ENCODE measurements around the gene SHISAL2A.
A peak's percentile ranks its signal among the peaks of the same experiment; 100 is the strongest.

Gene SHISAL2A

GRCh38 chr1:52654063-52654462 is 21.1 kb downstream of the SHISAL2A start:
- H3K4me3 ChIP-seq, result no peak overlapping the region
- H3K27me3 ChIP-seq, result no peaks in the 10 kb centered on the region
- H3K9me3 ChIP-seq, result no peaks in the 10 kb centered on the region
- no peak for TF ChIP-seq Cebpa-rat (IDR thresholded peaks at IDR 0.05)
- peaks cover 85% of the 10 kb centered on the region for H3K36me3 ChIP-seq
- H3K4me2 ChIP-seq, result no peak overlapping the region
- H3K4me1 ChIP-seq, result no peaks in the 10 kb centered on the region
- H4K20me1 ChIP-seq, result no peaks in the 10 kb centered on the region
- H3K9ac ChIP-seq, result no peak overlapping the region
- no peak overlapping the region for H3K27ac ChIP-seq

GRCh38 chr1:52657702-52658101 is 24.7 kb downstream of the SHISAL2A start:
- TF ChIP-seq Cebpa-rat (IDR thresholded peaks at IDR 0.05), result no peak
- Histone ChIP-seq H3K36me3 (peaks cover 79% of the 10 kb centered on the region), H3K4me1 (peaks cover 4% of the 10 kb centered on the region), H3K27me3 (no peaks in the 10 kb centered on the region), H3K9me3 (no peaks in the 10 kb centered on the region), H3K4me2 (no peak overlapping the region), H3K4me3 (no peak overlapping the region), H4K20me1 (no peaks in the 10 kb centered on the region), H3K27ac (no peak overlapping the region), H3K9ac (no peak overlapping the region)

- Histone ChIP-seq H3K4me3 (no peak overlapping the region), H3K9ac (no peak overlapping the region; the same call in 1 of the 2 replicates), H3K27me3 (no peaks in the 10 kb centered on the region), H3K4me1 (peaks cover 8% of the 10 kb centered on the region), H4K20me1 (no peaks in the 10 kb centered on the region), H3K9me3 (no peaks in the 10 kb centered on the region), H3K36me3 (peaks cover 71% of the 10 kb centered on the region), H3K4me2 (no peak overlapping the region), H3K27ac (no peak overlapping the region)
- no peak for TF ChIP-seq Cebpa-rat (IDR thresholded peaks at IDR 0.05)
Measured at GRCh38 chr1:52658795-52659194, 25.8 kb downstream of the SHISAL2A start.

- Histone ChIP-seq H3K27ac (no peak overlapping the region), H3K4me3 (no peak overlapping the region), H3K4me2 (no peak overlapping the region), H3K4me1 (peaks cover 8% of the 10 kb centered on the region), H3K27me3 (no peaks in the 10 kb centered on the region), H3K36me3 (peaks cover 65% of the 10 kb centered on the region), H3K9ac (no peak overlapping the region), H3K9me3 (no peaks in the 10 kb centered on the region), H4K20me1 (no peaks in the 10 kb centered on the region)
- TF ChIP-seq Cebpa-rat (IDR thresholded peaks at IDR 0.05), result no peak
Measured at GRCh38 chr1:52659356-52659755, 26.4 kb downstream of the SHISAL2A start.

GRCh38 chr1:52659851-52660596 is 27.1 kb downstream of the SHISAL2A start:
- Histone ChIP-seq H3K27ac (no peak overlapping the region), H4K20me1 (no peaks in the 10 kb centered on the region), H3K9ac (no peak overlapping the region), H3K9me3 (no peaks in the 10 kb centered on the region), H3K4me2 (no peak overlapping the region), H3K36me3 (peaks cover 60% of the 10 kb centered on the region), H3K4me1 (peaks cover 8% of the 10 kb centered on the region), H3K27me3 (no peaks in the 10 kb centered on the region), H3K4me3 (no peak overlapping the region)
- TF ChIP-seq Cebpa-rat (IDR thresholded peaks at IDR 0.05), result no peak

- Histone ChIP-seq H3K27ac (no peak overlapping the region), H3K4me2 (no peak overlapping the region), H3K4me3 (no peak overlapping the region), H3K27me3 (no peaks in the 10 kb centered on the region), H3K36me3 (peaks cover 53% of the 10 kb centered on the region), H3K9me3 (no peaks in the 10 kb centered on the region), H4K20me1 (no peaks in the 10 kb centered on the region), H3K4me1 (peaks cover 8% of the 10 kb centered on the region), H3K9ac (no peak overlapping the region)
- TF ChIP-seq Cebpa-rat (IDR thresholded peaks at IDR 0.05), result no peak
Measured at GRCh38 chr1:52660807-52661206, 27.8 kb downstream of the SHISAL2A start.

- H3K36me3 ChIP-seq, result peaks cover 41% of the 10 kb centered on the region
- peak overlapping the region; percentile 35; the same call in 1 of the 2 replicates for H3K27ac ChIP-seq
- no peaks in the 10 kb centered on the region for H3K9me3 ChIP-seq
- H3K27me3 ChIP-seq, result no peaks in the 10 kb centered on the region
- no peaks in the 10 kb centered on the region for H4K20me1 ChIP-seq
- H3K9ac ChIP-seq, result no peak overlapping the region
- peaks cover 8% of the 10 kb centered on the region for H3K4me1 ChIP-seq
- no peak overlapping the region for H3K4me2 ChIP-seq
- no peak overlapping the region for H3K4me3 ChIP-seq
- no peak for TF ChIP-seq Cebpa-rat (IDR thresholded peaks at IDR 0.05)
Measured at GRCh38 chr1:52662645-52663313, 29.8 kb downstream of the SHISAL2A start.

- Histone ChIP-seq H3K4me2 (no peak overlapping the region), H3K4me1 (peaks cover 13% of the 10 kb centered on the region), H3K27me3 (no peaks in the 10 kb centered on the region), H3K9me3 (no peaks in the 10 kb centered on the region), H4K20me1 (no peaks in the 10 kb centered on the region), H3K27ac (no peak overlapping the region), H3K9ac (no peak overlapping the region), H3K36me3 (peaks cover 45% of the 10 kb centered on the region), H3K4me3 (no peak overlapping the region)
- no peak for TF ChIP-seq Cebpa-rat (IDR thresholded peaks at IDR 0.05)
Measured at GRCh38 chr1:52663716-52664115, 30.7 kb downstream of the SHISAL2A start.

- no peaks in the 10 kb centered on the region for H3K27me3 ChIP-seq
- no peak overlapping the region for H3K4me3 ChIP-seq
- no peaks in the 10 kb centered on the region for H3K9me3 ChIP-seq
- no peak for TF ChIP-seq Cebpa-rat (IDR thresholded peaks at IDR 0.05)
- H3K27ac ChIP-seq, result no peak overlapping the region
- H3K4me1 ChIP-seq, result peaks cover 28% of the 10 kb centered on the region
- H4K20me1 ChIP-seq, result no peaks in the 10 kb centered on the region
- no peak overlapping the region for H3K9ac ChIP-seq
- no peak overlapping the region for H3K4me2 ChIP-seq
- peaks cover 42% of the 10 kb centered on the region for H3K36me3 ChIP-seq
Measured at GRCh38 chr1:52665006-52665941, 32.3 kb downstream of the SHISAL2A start.
